Astrocyte of the spinal cord (primary cell): ENCODE results near the gene C21orf58.

Experiments
- DNase-seq: peaks from one replicate; pipeline ENCODE4 v3.0.0; 2011; ENCODE audit warnings: low read depth, low spot score
- H3K4me3 ChIP-seq: 2 replicates; pipeline ENCODE4 v1.5.1; 2011; ENCODE audit warnings: low read depth, mild to moderate bottlenecking, low read length, moderate library complexity
- CTCF ChIP-seq: IDR thresholded peaks from 2 replicates; pipeline ENCODE4 v1.5.1; 2012; ENCODE audit warnings: low read depth, mild to moderate bottlenecking, low read length, inconsistent platforms
- in situ Hi-C: cut with HindIII; loops from 2 replicates; pipeline ENCODE4 v1.10.0; 2017; ENCODE audit warnings: low sequenced_read_pairs

Gene C21orf58

GRCh38 chr21:46254208-46254975 is 69.3 kb downstream of the C21orf58 start:
- no peak overlapping the region for H3K4me3 ChIP-seq
- in situ Hi-C loops = no loop called here
- DNase-seq = no peak
- no peak for TF ChIP-seq CTCF

GRCh38 chr21:46253610-46254124 is 70.0 kb downstream of the C21orf58 start:
- DNase-seq = no peak
- TF ChIP-seq CTCF = no peak
- in situ Hi-C loops = no loop called here
- no peak overlapping the region for H3K4me3 ChIP-seq

GRCh38 chr21:46252840-46253239 is 70.8 kb downstream of the C21orf58 start:
- DNase-seq = no peak
- no peak for TF ChIP-seq CTCF
- H3K4me3 ChIP-seq = no peak overlapping the region
- in situ Hi-C loops = no loop called here
